HG03064 (cell line): ENCODE measurements around the gene AK2.
"Not testable (repeated sequence)": the region's sequence is repeated elsewhere in the genome, so short reads cannot be mapped to it uniquely, and the experiment has no call there.

Source experiments
- ATAC-seq: cut with Tn5 transposase; IDR thresholded peaks from one replicate; pipeline ENCODE4 v1.9.1; 2021; ENCODE audit warnings: low read depth; ENCODE audit not compliant: unreplicated experiment

Gene AK2

GRCh38 chr1:32980080-32980479 lies 56.6 kb downstream of the AK2 start:
- ATAC-seq: no peak

- ATAC-seq: no peak
Measured at GRCh38 chr1:32978854-32979253, 57.8 kb downstream of the AK2 start.

- ATAC-seq: no peak
Measured at GRCh38 chr1:32977546-32978087, 59.1 kb downstream of the AK2 start.

GRCh38 chr1:32975055-32975454 lies 61.6 kb downstream of the AK2 start:
- ATAC-seq: not testable (repeated sequence)

GRCh38 chr1:32973458-32973857 lies 63.2 kb downstream of the AK2 start:
- not testable (repeated sequence) for ATAC-seq

- no peak for ATAC-seq
Measured at GRCh38 chr1:32972814-32973428, 63.8 kb downstream of the AK2 start.

GRCh38 chr1:32971576-32971975 lies 65.1 kb downstream of the AK2 start:
- ATAC-seq: no peak

- ATAC-seq: no peak
Measured at GRCh38 chr1:32971156-32971555, 65.5 kb downstream of the AK2 start.

- ATAC-seq: no peak
Measured at GRCh38 chr1:32969566-32969965, 67.1 kb downstream of the AK2 start.

- ATAC-seq: no peak
Measured at GRCh38 chr1:32967888-32968568, 68.7 kb downstream of the AK2 start.

- ATAC-seq: no peak
Measured at GRCh38 chr1:32966900-32967299, 69.8 kb downstream of the AK2 start.

GRCh38 chr1:32965251-32965747 lies 71.4 kb downstream of the AK2 start:
- no peak for ATAC-seq

GRCh38 chr1:32964461-32965250 lies 72.0 kb downstream of the AK2 start, which contains the start of gene RNF19B:
Gene RNF19B, minus strand, starts transcription at chr1:32964809. Its CDS starts 124 bp downstream, at chr1:32964685.
- peak; percentile 68 for ATAC-seq

- ATAC-seq: peak; percentile 17
Measured at GRCh38 chr1:32963746-32964460, 72.8 kb downstream of the AK2 start.

GRCh38 chr1:32962248-32962896 lies 74.3 kb downstream of the AK2 start:
- ATAC-seq: no peak

GRCh38 chr1:32960819-32961355 lies 75.8 kb downstream of the AK2 start:
- no peak for ATAC-seq

GRCh38 chr1:32960342-32960741 lies 76.3 kb downstream of the AK2 start:
- ATAC-seq: no peak

GRCh38 chr1:32958827-32959226 lies 77.9 kb downstream of the AK2 start:
- ATAC-seq: no peak
